ENCODE measurements around the gene LIN52.

Gene LIN52

GRCh38 chr14:74207943-74208342 lies 123.2 kb downstream of the LIN52 start:
- H3K4me3 ChIP-seq (ENCODE audit: low read depth, low read length), result no peak overlapping the region
- TF ChIP-seq POLR2A (IDR thresholded peaks at IDR 0.05; ENCODE audit: extremely low read depth, insufficient read length), result no peak
- TF ChIP-seq, protein P1, sequence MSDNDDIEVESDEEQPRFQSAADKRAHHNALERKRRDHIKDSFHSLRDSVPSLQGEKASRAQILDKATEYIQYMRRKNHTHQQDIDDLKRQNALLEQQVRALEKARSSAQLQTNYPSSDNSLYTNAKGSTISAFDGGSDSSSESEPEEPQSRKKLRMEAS (IDR thresholded peaks at IDR 0.05; ENCODE audit: low read depth, low read length), result no peak
- TF ChIP-seq, protein P2, sequence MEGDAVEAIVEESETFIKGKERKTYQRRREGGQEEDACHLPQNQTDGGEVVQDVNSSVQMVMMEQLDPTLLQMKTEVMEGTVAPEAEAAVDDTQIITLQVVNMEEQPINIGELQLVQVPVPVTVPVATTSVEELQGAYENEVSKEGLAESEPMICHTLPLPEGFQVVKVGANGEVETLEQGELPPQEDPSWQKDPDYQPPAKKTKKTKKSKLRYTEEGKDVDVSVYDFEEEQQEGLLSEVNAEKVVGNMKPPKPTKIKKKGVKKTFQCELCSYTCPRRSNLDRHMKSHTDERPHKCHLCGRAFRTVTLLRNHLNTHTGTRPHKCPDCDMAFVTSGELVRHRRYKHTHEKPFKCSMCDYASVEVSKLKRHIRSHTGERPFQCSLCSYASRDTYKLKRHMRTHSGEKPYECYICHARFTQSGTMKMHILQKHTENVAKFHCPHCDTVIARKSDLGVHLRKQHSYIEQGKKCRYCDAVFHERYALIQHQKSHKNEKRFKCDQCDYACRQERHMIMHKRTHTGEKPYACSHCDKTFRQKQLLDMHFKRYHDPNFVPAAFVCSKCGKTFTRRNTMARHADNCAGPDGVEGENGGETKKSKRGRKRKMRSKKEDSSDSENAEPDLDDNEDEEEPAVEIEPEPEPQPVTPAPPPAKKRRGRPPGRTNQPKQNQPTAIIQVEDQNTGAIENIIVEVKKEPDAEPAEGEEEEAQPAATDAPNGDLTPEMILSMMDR (IDR thresholded peaks at IDR 0.05; ENCODE audit: low read depth, low read length), result peak; percentile 25
- DNase-seq (ENCODE audit: low read depth), result peak; percentile 15

DNA sequence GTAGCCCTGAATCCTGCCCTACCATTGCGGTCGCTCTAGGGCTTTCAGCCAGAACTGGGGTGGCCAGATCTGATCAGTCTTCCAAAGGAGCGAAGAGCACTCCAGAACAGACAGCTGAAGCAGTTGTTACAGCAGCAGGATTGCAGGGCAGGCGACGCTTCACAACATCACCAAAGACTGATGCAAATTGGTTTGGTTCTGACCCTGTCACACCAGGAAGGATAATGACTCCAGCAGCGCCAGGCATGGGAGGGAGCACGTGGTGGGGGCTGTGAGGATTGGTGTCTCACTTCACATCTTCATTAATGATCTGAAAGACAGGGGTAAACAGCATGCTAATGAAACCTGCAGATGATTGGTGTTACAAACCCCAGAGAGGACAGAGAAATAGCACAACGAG lies 123.9 kb downstream of the LIN52 start:
- DNase-seq (ENCODE audit: low read depth), result no peak
- TF ChIP-seq, protein P1 (IDR thresholded peaks at IDR 0.05; ENCODE audit: low read depth, low read length), result no peak
- TF ChIP-seq, protein P2 (IDR thresholded peaks at IDR 0.05; ENCODE audit: low read depth, low read length), result no peak
- TF ChIP-seq MYC (IDR thresholded peaks at IDR 0.05; ENCODE audit: low read depth, low read length) (no peak), POLR2A (IDR thresholded peaks at IDR 0.05; ENCODE audit: extremely low read depth, insufficient read length) (no peak)
- H3K4me3 ChIP-seq (ENCODE audit: low read depth, low read length), result no peak overlapping the region

- DNase-seq (ENCODE audit: low read depth), result no peak
- no peak overlapping the region for H3K4me3 ChIP-seq (ENCODE audit: low read depth, low read length)
- TF ChIP-seq, protein P2 (IDR thresholded peaks at IDR 0.05; ENCODE audit: low read depth, low read length), result no peak
- no peak for TF ChIP-seq POLR2A (IDR thresholded peaks at IDR 0.05; ENCODE audit: extremely low read depth, insufficient read length)
- no peak for TF ChIP-seq MYC (IDR thresholded peaks at IDR 0.05; ENCODE audit: low read depth, low read length)
- TF ChIP-seq, protein P1 (IDR thresholded peaks at IDR 0.05; ENCODE audit: low read depth, low read length), result no peak
These were observed 127.3 kb downstream of the LIN52 start for GRCh38 chr14:74211945-74212580.

DNA sequence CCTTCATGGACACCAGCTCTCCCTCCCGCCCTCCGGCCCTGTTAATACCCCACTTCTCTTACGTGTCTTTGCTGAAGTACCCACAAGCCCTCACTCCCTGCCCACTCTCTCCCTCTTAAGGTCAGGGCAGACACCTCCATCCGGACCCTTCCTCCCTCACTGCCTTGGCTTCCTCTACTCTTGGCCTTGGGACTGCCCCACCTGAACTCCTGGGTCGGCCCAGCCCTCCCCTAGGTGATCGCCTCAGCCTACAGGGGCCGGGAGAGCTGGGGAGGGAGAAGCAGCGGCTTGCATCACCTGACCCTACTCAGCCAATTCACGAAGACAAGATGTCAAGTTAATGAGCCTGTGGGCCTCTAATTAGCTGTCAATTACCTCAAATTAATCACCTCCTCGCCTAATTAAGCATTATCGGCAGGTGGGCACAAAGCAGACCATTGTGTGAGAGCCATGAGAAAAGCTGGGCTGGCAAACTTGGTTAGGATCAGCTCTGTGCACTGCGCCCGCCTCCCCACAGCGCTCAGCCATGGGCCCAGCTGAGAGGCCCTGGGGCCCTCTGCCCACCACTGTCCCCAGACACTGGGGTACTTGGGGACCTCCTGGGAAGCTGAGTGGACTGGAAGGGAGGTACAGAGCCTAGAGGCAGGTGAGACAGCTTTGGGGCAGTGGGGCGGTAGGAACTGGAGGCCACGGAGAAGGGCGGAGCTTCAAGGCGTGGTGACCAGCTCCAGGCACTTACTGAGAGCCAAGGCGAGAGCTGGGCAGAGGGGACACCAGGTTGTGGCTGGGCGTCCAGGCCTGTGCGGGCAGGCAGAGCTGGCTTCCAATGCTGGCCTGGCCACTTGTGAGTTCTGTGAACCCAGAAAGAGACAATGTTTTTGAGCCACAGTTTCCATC lies 129.4 kb downstream of the LIN52 start:
- no peak for DNase-seq (ENCODE audit: low read depth)
- no peak overlapping the region for H3K4me3 ChIP-seq (ENCODE audit: low read depth, low read length)
- TF ChIP-seq, protein P2 (IDR thresholded peaks at IDR 0.05; ENCODE audit: low read depth, low read length), result no peak
- TF ChIP-seq, protein P1 (IDR thresholded peaks at IDR 0.05; ENCODE audit: low read depth, low read length), result no peak
- TF ChIP-seq MYC (IDR thresholded peaks at IDR 0.05; ENCODE audit: low read depth, low read length) (no peak), POLR2A (IDR thresholded peaks at IDR 0.05; ENCODE audit: extremely low read depth, insufficient read length) (no peak)

DNA sequence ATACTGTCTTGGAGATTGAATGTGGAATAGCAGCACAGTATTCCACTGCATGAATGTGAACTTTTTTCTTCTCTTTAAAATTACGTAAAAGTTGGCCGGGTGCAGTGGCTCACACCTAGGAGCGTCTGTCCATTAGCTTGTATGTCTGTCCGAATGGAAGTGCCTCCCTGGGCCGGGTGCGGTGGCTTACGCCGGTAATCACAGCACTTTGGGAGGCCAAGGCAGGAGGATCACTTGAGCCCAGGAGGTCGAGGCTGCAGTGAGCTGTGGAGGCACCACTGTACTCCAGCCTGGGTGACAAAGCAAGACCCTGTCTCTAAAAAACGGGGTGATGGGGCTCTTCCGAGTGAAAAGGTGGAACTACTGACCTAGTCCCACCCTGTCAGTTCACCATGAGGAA lies 131.9 kb downstream of the LIN52 start:
- H3K4me3 ChIP-seq (ENCODE audit: low read depth, low read length), result no peak overlapping the region
- no peak for DNase-seq (ENCODE audit: low read depth)
- TF ChIP-seq MYC (IDR thresholded peaks at IDR 0.05; ENCODE audit: low read depth, low read length) (no peak), POLR2A (IDR thresholded peaks at IDR 0.05; ENCODE audit: extremely low read depth, insufficient read length) (no peak)
- TF ChIP-seq, protein P2 (IDR thresholded peaks at IDR 0.05; ENCODE audit: low read depth, low read length), result no peak
- TF ChIP-seq, protein P1 (IDR thresholded peaks at IDR 0.05; ENCODE audit: low read depth, low read length), result no peak

Measured in NB4 (cell line).